ENCODE data around the gene MSI2.

DNA sequence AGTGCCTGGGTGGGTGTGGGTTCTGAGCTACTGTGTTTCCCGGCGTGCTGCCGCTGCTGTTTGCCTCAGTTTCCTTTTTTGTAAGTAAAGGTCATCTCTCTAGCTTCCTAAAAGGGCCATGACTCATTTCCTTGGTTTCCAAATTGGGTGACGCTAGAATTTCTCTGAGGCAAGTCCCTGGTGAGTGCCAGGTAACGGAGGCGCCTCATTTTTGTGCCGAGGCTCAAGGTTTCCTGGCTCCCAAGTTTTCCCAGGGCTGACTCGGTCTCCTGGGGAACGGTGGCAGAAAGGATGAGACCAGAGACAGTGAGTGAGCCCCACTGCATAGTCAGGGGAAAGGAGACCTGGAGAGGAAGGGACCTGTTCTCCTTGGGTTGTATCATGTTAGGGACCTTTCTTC is 20.3 kb downstream of the MSI2 start:
- TF ChIP-seq EP300 (IDR thresholded peaks at IDR 0.05; ENCODE audit: borderline replicate concordance in 1 of 2, low read depth in 1 of 2, low read length in 1 of 2) (no peak), TAF1 (IDR thresholded peaks at IDR 0.05; ENCODE audit: borderline replicate concordance, low read depth, low read length) (no peak), POLR2AphosphoS5 (IDR thresholded peaks at IDR 0.05; ENCODE audit: low read depth, low read length) (no peak)
- TF ChIP-seq, protein P1, sequence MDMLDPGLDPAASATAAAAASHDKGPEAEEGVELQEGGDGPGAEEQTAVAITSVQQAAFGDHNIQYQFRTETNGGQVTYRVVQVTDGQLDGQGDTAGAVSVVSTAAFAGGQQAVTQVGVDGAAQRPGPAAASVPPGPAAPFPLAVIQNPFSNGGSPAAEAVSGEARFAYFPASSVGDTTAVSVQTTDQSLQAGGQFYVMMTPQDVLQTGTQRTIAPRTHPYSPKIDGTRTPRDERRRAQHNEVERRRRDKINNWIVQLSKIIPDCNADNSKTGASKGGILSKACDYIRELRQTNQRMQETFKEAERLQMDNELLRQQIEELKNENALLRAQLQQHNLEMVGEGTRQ (IDR thresholded peaks at IDR 0.05; ENCODE audit: borderline replicate concordance, low read depth, low read length), result no peak
